Peyer's patch (tissue), 4 donors: ENCODE results near the gene GMPS. TPM values are rescaled to one million over a fixed set of nuclear protein-coding genes. Genes with fewer than 3 reads are reported as not detected.

Experiments
- DNase-seq, 3 donors: peaks; one replicate each; pipeline ENCODE4 v3.0.0-alpha.2; 2017 to 2019
- H3K27ac ChIP-seq, 4 donors: fragments of 200-600 bp; sonication (generic); one replicate each; pipeline ENCODE4 v1.5.1; 2016 to 2019
- H3K27me3 ChIP-seq, 2 donors: fragments of 200-600 bp; sonication (generic); one replicate each; pipeline ENCODE4 v1.5.1; 2019
- H3K36me3 ChIP-seq, 3 donors: fragments of 200-600 bp; sonication (generic); one replicate each; pipeline ENCODE4 v1.5.1; 2016 to 2019
- H3K4me1 ChIP-seq, 4 donors: fragments of 200-600 bp; sonication (generic); one replicate each; pipeline ENCODE4 v1.5.1; 2016 to 2019
- H3K4me3 ChIP-seq, 4 donors: fragments of 200-600 bp; sonication (generic); 1 replicate in 3 of 4; 2 replicates in 1 of 4; pipeline ENCODE4 v1.5.1; 2016 to 2019; ENCODE audit warnings: mild to moderate bottlenecking in 1 of 4
- H3K9me3 ChIP-seq, 4 donors: fragments of 200-600 bp; sonication (generic); one replicate each; pipeline ENCODE4 v1.5.1; 2016 to 2019; ENCODE audit warnings: mild to moderate bottlenecking in 1 of 4
- POLR2A ChIP-seq, 2 donors: fragments of 450-650 bp; IDR thresholded peaks; one replicate each; pipeline ENCODE4 v1.5.1; 2017; ENCODE audit warnings: antibody characterized with exemption in 2 of 2, mild to moderate bottlenecking in 2 of 2, moderate library complexity in 2 of 2
- total RNA-seq, 4 donors: library from RNA; depleted of rRNA; stranded (reverse); fragments of >200 nt; gene quantifications; one replicate each; pipeline ENCODE4 v1.1.0, GENCODE V29; 2016
- TF ChIP-seq, protein P1 (sequence below), 6 experiments: fragments of 450-650 bp in 4 of 6; fragments of 200-600 bp in 2 of 6; sonication (generic) in 1 of 6; IDR thresholded peaks; one replicate each; pipeline ENCODE4 v1.5.1; 2017 to 2019; ENCODE audit warnings: antibody characterized with exemption in 6 of 6, mild to moderate bottlenecking in 3 of 6, moderate library complexity in 1 of 6

The GMPS gene
- total RNA-seq, 4 donors from 2014 or later, result 12.9 to 72.6 (median 22.2) TPM

DNA sequence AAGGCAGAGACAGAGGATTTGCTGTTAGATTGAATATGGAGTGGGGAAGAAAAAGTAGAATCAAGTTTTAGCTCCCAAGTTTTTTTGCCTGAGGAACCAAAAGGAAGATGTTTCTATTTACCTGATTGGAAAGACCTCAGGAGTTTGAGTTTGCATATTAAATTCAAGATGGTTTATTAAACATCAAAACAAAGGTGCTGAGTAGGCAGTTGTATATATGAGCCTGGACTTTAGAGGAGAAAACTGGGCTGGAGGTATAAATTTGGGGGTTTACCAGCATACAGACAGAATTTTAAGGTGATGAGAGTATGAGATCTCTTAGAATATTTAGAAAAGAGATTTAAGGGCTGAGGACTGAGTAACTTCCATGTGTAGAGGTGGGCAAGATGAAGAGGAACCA is 38.2 kb downstream of the GMPS start:
- Histone ChIP-seq H3K4me1 (no peaks in the 10 kb centered on the region), H3K9me3 (no peaks in the 10 kb centered on the region), H3K27ac (no peak overlapping the region), H3K36me3 (peaks cover 0 to 65% (median 0%) of the 10 kb centered on the region in 3 donors), H3K27me3 (no peaks in the 10 kb centered on the region), H3K4me3 (no peak overlapping the region)
- TF ChIP-seq, protein P1, sequence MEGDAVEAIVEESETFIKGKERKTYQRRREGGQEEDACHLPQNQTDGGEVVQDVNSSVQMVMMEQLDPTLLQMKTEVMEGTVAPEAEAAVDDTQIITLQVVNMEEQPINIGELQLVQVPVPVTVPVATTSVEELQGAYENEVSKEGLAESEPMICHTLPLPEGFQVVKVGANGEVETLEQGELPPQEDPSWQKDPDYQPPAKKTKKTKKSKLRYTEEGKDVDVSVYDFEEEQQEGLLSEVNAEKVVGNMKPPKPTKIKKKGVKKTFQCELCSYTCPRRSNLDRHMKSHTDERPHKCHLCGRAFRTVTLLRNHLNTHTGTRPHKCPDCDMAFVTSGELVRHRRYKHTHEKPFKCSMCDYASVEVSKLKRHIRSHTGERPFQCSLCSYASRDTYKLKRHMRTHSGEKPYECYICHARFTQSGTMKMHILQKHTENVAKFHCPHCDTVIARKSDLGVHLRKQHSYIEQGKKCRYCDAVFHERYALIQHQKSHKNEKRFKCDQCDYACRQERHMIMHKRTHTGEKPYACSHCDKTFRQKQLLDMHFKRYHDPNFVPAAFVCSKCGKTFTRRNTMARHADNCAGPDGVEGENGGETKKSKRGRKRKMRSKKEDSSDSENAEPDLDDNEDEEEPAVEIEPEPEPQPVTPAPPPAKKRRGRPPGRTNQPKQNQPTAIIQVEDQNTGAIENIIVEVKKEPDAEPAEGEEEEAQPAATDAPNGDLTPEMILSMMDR (IDR thresholded peaks at IDR 0.05), result no peak
- no peak for TF ChIP-seq POLR2A (IDR thresholded peaks at IDR 0.05)
- DNase-seq, result no peak

DNA sequence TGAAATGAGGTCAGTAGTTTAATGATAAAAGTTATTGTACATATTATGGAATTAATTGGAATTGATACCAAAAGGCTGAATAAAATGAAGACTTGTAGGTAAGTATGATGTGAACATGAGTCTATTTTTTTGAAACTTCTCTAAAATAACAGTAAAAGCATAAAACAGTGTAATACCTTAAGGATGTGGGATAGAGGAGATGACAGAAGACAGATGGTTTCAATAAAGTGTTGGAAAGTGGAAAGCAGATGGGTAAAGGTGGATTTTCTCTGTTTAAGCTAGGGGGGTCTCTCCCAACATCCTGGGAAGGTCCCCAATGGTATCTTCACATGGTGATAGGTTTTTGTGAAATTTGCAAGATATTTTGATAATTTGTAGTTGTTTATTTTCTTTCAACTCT is 41.6 kb downstream of the GMPS start:
- TF ChIP-seq, protein P1 (IDR thresholded peaks at IDR 0.05), result no peak
- TF ChIP-seq POLR2A (IDR thresholded peaks at IDR 0.05), result no peak
- Histone ChIP-seq H3K4me1 (no peaks in the 10 kb centered on the region), H3K36me3 (peaks cover 0 to 68% (median 0%) of the 10 kb centered on the region in 3 donors), H3K4me3 (no peak overlapping the region), H3K27ac (no peak overlapping the region), H3K9me3 (no peaks in the 10 kb centered on the region), H3K27me3 (no peaks in the 10 kb centered on the region)
- no peak for DNase-seq

DNA sequence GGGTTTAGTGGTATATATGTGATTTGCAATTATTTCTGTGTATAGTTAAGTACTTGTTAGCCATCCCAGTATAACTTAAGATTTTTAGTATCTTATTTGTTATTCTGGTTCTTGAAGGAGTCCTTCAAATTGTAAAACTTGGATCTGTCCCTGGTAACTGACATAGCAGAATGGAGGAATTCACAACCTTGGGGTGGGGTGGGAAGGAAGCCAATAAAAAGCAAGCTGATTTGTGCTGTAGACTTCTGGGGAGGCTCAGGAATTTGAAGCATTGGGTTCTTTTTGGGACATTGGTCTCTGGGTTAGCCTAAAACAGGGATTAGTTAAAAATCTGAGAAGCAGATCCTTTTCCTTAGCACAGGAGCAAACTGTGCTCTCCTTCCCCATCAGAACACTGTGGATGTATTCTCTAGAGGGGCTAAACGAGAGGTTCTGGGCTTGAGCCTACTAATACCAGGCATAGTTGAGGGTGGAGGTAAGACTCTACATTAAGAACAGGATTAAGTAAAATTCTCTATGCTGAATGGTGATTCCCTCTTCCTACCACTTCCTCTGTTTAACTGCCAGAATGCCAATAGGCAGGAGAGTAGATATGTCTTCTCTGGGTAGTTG is 42.2 kb downstream of the GMPS start:
- no peak overlapping the region for H3K4me3 ChIP-seq
- H3K9me3 ChIP-seq, result no peaks in the 10 kb centered on the region
- H3K27ac ChIP-seq, result no peak overlapping the region
- no peaks in the 10 kb centered on the region for H3K27me3 ChIP-seq
- DNase-seq, result no peak
- peaks cover 0 to 70% (median 0%) of the 10 kb centered on the region in 3 donors for H3K36me3 ChIP-seq
- TF ChIP-seq POLR2A (IDR thresholded peaks at IDR 0.05), result no peak
- TF ChIP-seq, protein P1 (IDR thresholded peaks at IDR 0.05), result no peak
- H3K4me1 ChIP-seq, result no peaks in the 10 kb centered on the region

DNA sequence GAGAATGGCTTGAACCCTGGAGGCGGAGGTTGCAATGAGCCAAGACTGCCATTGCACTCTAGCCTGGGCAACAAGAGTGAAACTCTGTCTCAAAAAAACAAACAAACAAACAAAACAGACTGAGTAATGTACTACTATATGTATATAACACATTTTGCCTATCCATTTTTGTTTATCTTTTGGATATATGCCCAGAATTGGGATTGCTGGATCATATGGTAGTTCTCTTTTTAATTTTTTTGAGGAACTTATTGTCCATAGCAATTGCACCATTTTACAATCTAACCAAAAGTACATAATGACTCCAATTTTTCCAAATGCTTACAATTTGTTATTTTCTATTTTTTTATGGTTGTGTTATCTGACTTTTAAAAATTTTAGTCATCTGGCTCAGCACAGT is 47.3 kb downstream of the GMPS start:
- Histone ChIP-seq H3K4me3 (no peak overlapping the region), H3K9me3 (no peaks in the 10 kb centered on the region), H3K27ac (no peak overlapping the region), H3K36me3 (peaks cover 0 to 55% (median 0%) of the 10 kb centered on the region in 3 donors), H3K27me3 (no peaks in the 10 kb centered on the region), H3K4me1 (no peaks in the 10 kb centered on the region)
- no peak for DNase-seq
- TF ChIP-seq POLR2A (IDR thresholded peaks at IDR 0.05), result no peak
- TF ChIP-seq, protein P1 (IDR thresholded peaks at IDR 0.05), result no peak

DNA sequence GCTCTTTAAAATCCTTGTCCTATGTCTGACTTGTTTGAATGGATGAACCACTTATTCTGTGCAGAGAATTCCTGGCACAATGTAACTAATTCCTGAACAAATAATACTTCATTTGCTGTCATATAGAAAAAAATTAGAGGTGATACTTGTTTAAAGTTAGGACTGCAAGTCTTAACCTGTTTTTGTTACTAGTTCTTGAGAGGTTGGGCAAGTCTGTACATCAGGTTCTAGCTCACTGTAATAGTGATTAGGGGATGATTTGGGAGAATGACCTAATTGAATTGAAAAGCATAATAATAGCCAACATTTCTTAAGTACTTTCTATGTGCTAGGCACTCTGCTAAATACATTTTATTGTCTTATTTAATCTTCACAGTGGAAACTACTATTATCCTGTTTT is 49.3 kb downstream of the GMPS start:
- TF ChIP-seq, protein P1 (IDR thresholded peaks at IDR 0.05), result no peak
- no peak for TF ChIP-seq POLR2A (IDR thresholded peaks at IDR 0.05)
- H3K27ac ChIP-seq, result no peak overlapping the region
- no peaks in the 10 kb centered on the region for H3K9me3 ChIP-seq
- peaks cover 0 to 59% (median 0%) of the 10 kb centered on the region in 3 donors for H3K36me3 ChIP-seq
- H3K4me3 ChIP-seq, result no peak overlapping the region
- H3K27me3 ChIP-seq, result no peaks in the 10 kb centered on the region
- no peak for DNase-seq
- no peaks in the 10 kb centered on the region for H3K4me1 ChIP-seq
